Loucy (cell line): ENCODE measurements around the gene ANKRD35.
A peak's percentile ranks its signal among the peaks of the same experiment; 100 is the strongest.

Source experiments
- H2AFZ ChIP-seq: fragments of 200-600 bp; sonication (generic); 2 replicates; pipeline ENCODE4 v1.6.0; 2016; ENCODE audit warnings: antibody characterized with exemption, mild to moderate bottlenecking, low read length, moderate library complexity
- H3F3A ChIP-seq: fragments of 200-600 bp; 2 replicates; pipeline ENCODE4 v1.6.0; 2016; ENCODE audit warnings: antibody characterized with exemption, low read depth, mild to moderate bottlenecking
- H3K27me3 ChIP-seq: fragments of 200-600 bp; sonication (generic); 2 replicates; pipeline ENCODE4 v1.6.1; 2014; ENCODE audit warnings: low read length, mild to moderate bottlenecking; ENCODE audit not compliant: insufficient read depth, poor library complexity, severe bottlenecking
- H3K36me3 ChIP-seq: fragments of 200-600 bp; sonication (generic); 2 replicates; pipeline ENCODE4 v1.6.1; 2016; ENCODE audit warnings: low read length; ENCODE audit not compliant: insufficient read depth
- H3K4me1 ChIP-seq: fragments of 200-600 bp; sonication (generic); 2 replicates; pipeline ENCODE4 v1.5.1; 2014; ENCODE audit warnings: low read length, mild to moderate bottlenecking; ENCODE audit not compliant: insufficient read depth, poor library complexity, severe bottlenecking
- H3K4me2 ChIP-seq: fragments of 200-600 bp; sonication (generic); 2 replicates; pipeline ENCODE4 v1.6.0; 2014; ENCODE audit warnings: antibody characterized with exemption, low read length, low read depth, mild to moderate bottlenecking; ENCODE audit not compliant: poor library complexity, severe bottlenecking
- H3K4me3 ChIP-seq: fragments of 200-600 bp; sonication (generic); 2 replicates; pipeline ENCODE4 v1.5.1; 2014; ENCODE audit warnings: low read length, mild to moderate bottlenecking, mixed read lengths; ENCODE audit not compliant: poor library complexity, severe bottlenecking
- H3K79me2 ChIP-seq: fragments of 200-600 bp; sonication (generic); 2 replicates; pipeline ENCODE4 v1.6.1; 2014; ENCODE audit warnings: low read length; ENCODE audit not compliant: insufficient read depth
- H3K9ac ChIP-seq: fragments of 200-600 bp; sonication (generic); 2 replicates; pipeline ENCODE4 v1.6.0; 2014; ENCODE audit warnings: mild to moderate bottlenecking, low read depth, low read length, moderate library complexity; ENCODE audit not compliant: poor library complexity, severe bottlenecking
- H3K9me2 ChIP-seq: fragments of 200-600 bp; sonication (generic); replicated peaks from 2 replicates; pipeline ENCODE4 v1.6.1; 2016; ENCODE audit warnings: low read depth, low read length, mixed read lengths
- H3K9me3 ChIP-seq: fragments of 200-600 bp; sonication (generic); 2 replicates; pipeline ENCODE4 v1.6.1; 2014; ENCODE audit warnings: mild to moderate bottlenecking, antibody characterized with exemption, low read length, low read depth; ENCODE audit not compliant: insufficient read depth
- H4K20me1 ChIP-seq: fragments of 200-600 bp; sonication (generic); 2 replicates; pipeline ENCODE4 v1.6.0; 2014; ENCODE audit warnings: antibody characterized with exemption, low read length, mild to moderate bottlenecking; ENCODE audit not compliant: insufficient read depth, poor library complexity, severe bottlenecking
- EZH2phosphoT487 ChIP-seq: fragments of 200-600 bp; IDR thresholded peaks from 2 replicates; pipeline ENCODE4 v1.6.1; 2018; ENCODE audit warnings: antibody characterized with exemption, mild to moderate bottlenecking, moderate library complexity, borderline replicate concordance
- TF ChIP-seq, protein P1 (sequence below): fragments of 200-600 bp; sonication (generic); conservative IDR thresholded peaks from 2 replicates; pipeline ENCODE4 v1.5.1; 2014; ENCODE audit warnings: mild to moderate bottlenecking, antibody characterized with exemption, low read length

Gene ANKRD35

DNA sequence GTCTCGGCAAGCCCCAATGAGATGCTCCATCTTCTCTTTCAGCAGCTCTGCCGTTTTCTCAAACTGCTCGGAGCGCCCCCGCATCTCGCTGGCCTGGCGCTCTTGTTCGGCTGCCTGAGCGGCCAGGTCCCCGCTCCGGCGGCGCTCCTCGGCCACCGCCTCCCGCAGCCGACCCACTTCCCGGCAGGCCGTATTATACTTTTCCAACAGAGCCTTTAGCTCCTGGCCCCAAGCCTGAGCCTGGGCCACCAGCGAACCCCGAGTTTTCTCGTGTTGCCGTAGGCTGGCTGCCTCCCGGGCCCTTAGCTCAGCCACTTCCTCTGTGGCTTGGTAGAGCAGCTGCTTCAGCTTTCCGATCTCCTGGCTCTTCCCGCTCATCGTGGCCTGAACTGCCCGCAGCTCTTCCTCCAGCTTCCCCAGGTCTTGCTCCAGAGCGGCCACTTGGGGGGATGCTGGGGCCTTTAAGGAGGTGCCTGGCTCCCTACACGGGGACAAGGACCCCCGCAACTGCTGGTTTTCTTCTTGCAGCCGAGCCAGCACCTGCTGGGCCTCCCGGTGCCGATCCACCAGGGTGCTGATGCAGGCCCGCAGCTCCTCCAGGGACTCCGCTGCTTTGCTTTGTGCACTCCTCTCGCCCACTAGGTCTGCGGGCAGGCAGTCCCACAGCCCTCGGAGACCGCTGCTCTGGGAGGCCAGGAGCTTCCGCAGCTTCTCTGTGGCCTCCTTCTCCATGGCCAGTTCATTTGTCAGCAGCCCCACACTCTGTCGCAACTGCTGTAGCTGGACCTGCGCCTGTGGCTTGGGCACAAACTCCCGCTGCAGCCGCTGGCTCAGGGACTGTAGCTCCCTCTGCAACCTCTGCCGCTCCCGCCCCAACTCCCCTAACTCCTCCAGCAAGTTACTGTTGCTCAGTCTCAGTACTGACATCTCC, 13.4 kb downstream of the ANKRD35 start:
- no peaks in the 10 kb centered on the region for H3K79me2 ChIP-seq
- no peak overlapping the region for H3K9ac ChIP-seq
- H3K4me1 ChIP-seq: no peaks in the 10 kb centered on the region
- no peaks in the 10 kb centered on the region for H3K9me2 ChIP-seq
- H3K4me2 ChIP-seq: no peak overlapping the region
- no peaks in the 10 kb centered on the region for H3K27me3 ChIP-seq
- peak overlapping the region; percentile 5 for H3K4me3 ChIP-seq
- no peaks in the 10 kb centered on the region for H3K9me3 ChIP-seq
- H2AFZ ChIP-seq: no peak overlapping the region; the same call in 1 of the 2 replicates
- no peaks in the 10 kb centered on the region for H3F3A ChIP-seq
- H3K36me3 ChIP-seq: no peaks in the 10 kb centered on the region
- TF ChIP-seq, protein P1, sequence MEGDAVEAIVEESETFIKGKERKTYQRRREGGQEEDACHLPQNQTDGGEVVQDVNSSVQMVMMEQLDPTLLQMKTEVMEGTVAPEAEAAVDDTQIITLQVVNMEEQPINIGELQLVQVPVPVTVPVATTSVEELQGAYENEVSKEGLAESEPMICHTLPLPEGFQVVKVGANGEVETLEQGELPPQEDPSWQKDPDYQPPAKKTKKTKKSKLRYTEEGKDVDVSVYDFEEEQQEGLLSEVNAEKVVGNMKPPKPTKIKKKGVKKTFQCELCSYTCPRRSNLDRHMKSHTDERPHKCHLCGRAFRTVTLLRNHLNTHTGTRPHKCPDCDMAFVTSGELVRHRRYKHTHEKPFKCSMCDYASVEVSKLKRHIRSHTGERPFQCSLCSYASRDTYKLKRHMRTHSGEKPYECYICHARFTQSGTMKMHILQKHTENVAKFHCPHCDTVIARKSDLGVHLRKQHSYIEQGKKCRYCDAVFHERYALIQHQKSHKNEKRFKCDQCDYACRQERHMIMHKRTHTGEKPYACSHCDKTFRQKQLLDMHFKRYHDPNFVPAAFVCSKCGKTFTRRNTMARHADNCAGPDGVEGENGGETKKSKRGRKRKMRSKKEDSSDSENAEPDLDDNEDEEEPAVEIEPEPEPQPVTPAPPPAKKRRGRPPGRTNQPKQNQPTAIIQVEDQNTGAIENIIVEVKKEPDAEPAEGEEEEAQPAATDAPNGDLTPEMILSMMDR: no peak
- no peak for TF ChIP-seq EZH2phosphoT487
- no peaks in the 10 kb centered on the region for H4K20me1 ChIP-seq

DNA sequence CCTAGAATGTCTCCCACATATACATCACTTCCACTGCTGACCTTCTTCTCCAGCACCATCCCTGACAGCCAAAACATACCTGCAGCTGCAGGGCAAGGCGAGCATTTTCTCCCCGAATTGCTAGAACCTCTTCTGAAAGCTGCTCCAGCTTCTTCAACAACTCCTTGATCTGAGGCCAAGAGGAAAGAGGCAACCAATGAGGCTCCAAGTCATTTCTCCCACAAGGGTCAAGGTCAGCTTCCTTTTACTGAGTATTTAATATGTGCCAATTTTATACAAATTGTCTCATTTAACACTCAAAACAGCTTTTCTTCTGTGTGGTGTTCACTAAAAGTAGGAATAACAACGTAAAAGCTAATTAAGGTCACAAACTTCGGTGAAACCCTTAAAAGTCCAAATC, 17.4 kb downstream of the ANKRD35 start:
- Histone ChIP-seq H3K36me3 (no peaks in the 10 kb centered on the region), H2AFZ (no peak overlapping the region), H3K4me3 (no peak overlapping the region), H3K79me2 (no peaks in the 10 kb centered on the region), H3K9me2 (no peaks in the 10 kb centered on the region), H3K27me3 (no peaks in the 10 kb centered on the region), H3F3A (no peaks in the 10 kb centered on the region), H3K4me1 (no peaks in the 10 kb centered on the region), H3K9me3 (no peaks in the 10 kb centered on the region), H4K20me1 (no peaks in the 10 kb centered on the region), H3K4me2 (no peak overlapping the region), H3K9ac (no peak overlapping the region)
- TF ChIP-seq, protein P1: no peak
- no peak for TF ChIP-seq EZH2phosphoT487

DNA sequence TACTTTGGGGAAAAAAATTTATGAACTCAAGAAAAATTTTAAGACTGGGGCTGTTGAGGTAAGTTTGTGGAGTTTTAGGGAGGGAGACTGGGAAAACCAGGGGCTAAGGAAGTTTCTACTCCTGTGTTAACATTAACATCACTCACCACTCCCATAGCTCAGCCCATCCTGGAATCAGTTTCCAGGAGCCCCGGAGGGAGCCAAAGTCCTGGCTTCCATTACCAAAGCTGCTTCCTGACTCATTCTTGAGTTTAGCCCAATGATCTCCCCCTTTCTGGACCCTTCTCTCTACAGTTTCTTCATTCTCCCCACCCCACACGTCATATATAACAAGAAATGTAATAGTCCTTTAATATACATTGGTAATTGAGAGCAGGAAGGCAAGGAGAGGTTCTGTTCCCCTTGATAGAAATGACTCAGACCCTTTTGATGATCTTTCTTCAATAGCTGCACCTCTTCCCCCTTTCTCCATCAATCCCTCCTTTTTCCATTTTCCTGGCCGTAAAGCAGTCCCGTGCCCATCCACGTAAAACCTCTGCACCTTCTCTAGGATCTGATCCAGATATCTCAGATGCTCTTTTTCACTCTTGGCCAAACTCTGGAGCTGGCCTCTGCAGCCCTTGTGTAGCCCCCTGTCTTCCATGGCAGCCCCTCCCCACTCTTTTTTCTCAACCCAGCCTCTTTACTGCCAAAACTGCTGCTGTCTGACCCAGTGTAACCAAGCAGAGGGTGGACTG, 22.2 kb downstream of the ANKRD35 start:
- Histone ChIP-seq H3K36me3 (no peaks in the 10 kb centered on the region), H3K9me2 (no peaks in the 10 kb centered on the region), H3K4me1 (no peaks in the 10 kb centered on the region), H3K79me2 (no peaks in the 10 kb centered on the region), H4K20me1 (no peaks in the 10 kb centered on the region), H3K27me3 (no peaks in the 10 kb centered on the region), H3K4me2 (no peak overlapping the region), H3F3A (peaks cover 3% of the 10 kb centered on the region; the same call in 1 of the 2 replicates), H2AFZ (no peak overlapping the region), H3K4me3 (no peak overlapping the region), H3K9ac (no peak overlapping the region), H3K9me3 (no peaks in the 10 kb centered on the region)
- TF ChIP-seq, protein P1: no peak
- TF ChIP-seq EZH2phosphoT487: no peak
